Mammary epithelial cell (primary cell): ENCODE results near the gene PDZD4.

ENCODE experiments used
- EZH2 ChIP-seq: IDR thresholded peaks from 2 replicates; pipeline ENCODE4 v1.6.1; 2012; ENCODE audit warnings: low read length, inconsistent platforms, borderline replicate concordance
- TF ChIP-seq, protein P1 (sequence below), 2 donors: IDR thresholded peaks in 1 of 2; conservative IDR thresholded peaks in 1 of 2; 2 replicates each; pipeline ENCODE4 v1.5.1; 2011 to 2012; ENCODE audit warnings: inconsistent platforms in 2 of 2, low read length in 2 of 2, mild to moderate bottlenecking in 2 of 2, control low read depth in 1 of 2, low read depth in 1 of 2; ENCODE audit not compliant: insufficient read depth in 1 of 2; ENCODE audit errors: extremely low read depth in 1 of 2

GRCh38 chrX:153830640-153831428, 490 bp upstream of the PDZD4 start:
- TF ChIP-seq, protein P1, sequence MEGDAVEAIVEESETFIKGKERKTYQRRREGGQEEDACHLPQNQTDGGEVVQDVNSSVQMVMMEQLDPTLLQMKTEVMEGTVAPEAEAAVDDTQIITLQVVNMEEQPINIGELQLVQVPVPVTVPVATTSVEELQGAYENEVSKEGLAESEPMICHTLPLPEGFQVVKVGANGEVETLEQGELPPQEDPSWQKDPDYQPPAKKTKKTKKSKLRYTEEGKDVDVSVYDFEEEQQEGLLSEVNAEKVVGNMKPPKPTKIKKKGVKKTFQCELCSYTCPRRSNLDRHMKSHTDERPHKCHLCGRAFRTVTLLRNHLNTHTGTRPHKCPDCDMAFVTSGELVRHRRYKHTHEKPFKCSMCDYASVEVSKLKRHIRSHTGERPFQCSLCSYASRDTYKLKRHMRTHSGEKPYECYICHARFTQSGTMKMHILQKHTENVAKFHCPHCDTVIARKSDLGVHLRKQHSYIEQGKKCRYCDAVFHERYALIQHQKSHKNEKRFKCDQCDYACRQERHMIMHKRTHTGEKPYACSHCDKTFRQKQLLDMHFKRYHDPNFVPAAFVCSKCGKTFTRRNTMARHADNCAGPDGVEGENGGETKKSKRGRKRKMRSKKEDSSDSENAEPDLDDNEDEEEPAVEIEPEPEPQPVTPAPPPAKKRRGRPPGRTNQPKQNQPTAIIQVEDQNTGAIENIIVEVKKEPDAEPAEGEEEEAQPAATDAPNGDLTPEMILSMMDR (conservative IDR thresholded peaks at IDR 0.05 in 1 of 2, IDR thresholded peaks at IDR 0.05 in 1 of 2; ENCODE audit: extremely low read depth in 1 of 2, insufficient read depth in 1 of 2, low read depth in 1 of 2, low read length in 2 of 2): no peak
- peak; percentile 73 for TF ChIP-seq EZH2
